Colonic mucosa (tissue), 4 donors: ENCODE data around the gene GNAQ. TPM values are rescaled to one million over a fixed set of nuclear protein-coding genes. Genes with fewer than 3 reads are reported as not detected.

Experiments
- DNase-seq: peaks from one replicate; pipeline ENCODE4 v3.0.0-alpha.2; 2020
- H3K27ac ChIP-seq: fragments of 200-600 bp; one replicate; pipeline ENCODE4 v1.8.0; 2021
- H3K27me3 ChIP-seq: fragments of 200-600 bp; one replicate; pipeline ENCODE4 v1.8.0; 2021
- H3K36me3 ChIP-seq: fragments of 200-600 bp; one replicate; pipeline ENCODE4 v1.8.0; 2021
- H3K4me1 ChIP-seq: fragments of 200-600 bp; one replicate; pipeline ENCODE4 v1.8.0; 2021; ENCODE audit warnings: mild to moderate bottlenecking
- H3K4me3 ChIP-seq: fragments of 200-600 bp; one replicate; pipeline ENCODE4 v1.8.0; 2021
- H3K9ac ChIP-seq, 2 donors: one replicate each; pipeline ENCODE4 v1.7.0; 2013; ENCODE audit warnings: control low read depth in 2 of 2, low read depth in 2 of 2, low read length in 2 of 2
- H3K9me3 ChIP-seq: fragments of 200-600 bp; one replicate; pipeline ENCODE4 v1.8.0; 2021
- intact Hi-C: fragments of 100-400 bp; cut with DNase I; formaldehyde crosslinking; loops from one replicate; pipeline ENCODE4 v1.14.1; 2022
- total RNA-seq, 2 donors: library from RNA; stranded (reverse); fragmentation: NEBNext Ultra II Directional in 1 of 2; extraction: Animal tissue kit (Norgen Biotek cat#: 25700) in 1 of 2; gene quantifications; one replicate each; pipeline ENCODE4 v1.2.1, GENCODE V29; 2021
- TF ChIP-seq, protein P1 (sequence below): fragments of 200-600 bp; IDR thresholded peaks from one replicate; pipeline ENCODE4 v1.8.0; 2022; ENCODE audit warnings: antibody characterized with exemption, mild to moderate bottlenecking
- donor health status: healthy.
- donor health status: DM: no; HTN: no; CAD: no.
- donor health status: DM: no; HTN: no; CAD: no.

Gene GNAQ
- total RNA-seq, 2 donors from 2014 or later: 75.6 to 105 TPM

DNA sequence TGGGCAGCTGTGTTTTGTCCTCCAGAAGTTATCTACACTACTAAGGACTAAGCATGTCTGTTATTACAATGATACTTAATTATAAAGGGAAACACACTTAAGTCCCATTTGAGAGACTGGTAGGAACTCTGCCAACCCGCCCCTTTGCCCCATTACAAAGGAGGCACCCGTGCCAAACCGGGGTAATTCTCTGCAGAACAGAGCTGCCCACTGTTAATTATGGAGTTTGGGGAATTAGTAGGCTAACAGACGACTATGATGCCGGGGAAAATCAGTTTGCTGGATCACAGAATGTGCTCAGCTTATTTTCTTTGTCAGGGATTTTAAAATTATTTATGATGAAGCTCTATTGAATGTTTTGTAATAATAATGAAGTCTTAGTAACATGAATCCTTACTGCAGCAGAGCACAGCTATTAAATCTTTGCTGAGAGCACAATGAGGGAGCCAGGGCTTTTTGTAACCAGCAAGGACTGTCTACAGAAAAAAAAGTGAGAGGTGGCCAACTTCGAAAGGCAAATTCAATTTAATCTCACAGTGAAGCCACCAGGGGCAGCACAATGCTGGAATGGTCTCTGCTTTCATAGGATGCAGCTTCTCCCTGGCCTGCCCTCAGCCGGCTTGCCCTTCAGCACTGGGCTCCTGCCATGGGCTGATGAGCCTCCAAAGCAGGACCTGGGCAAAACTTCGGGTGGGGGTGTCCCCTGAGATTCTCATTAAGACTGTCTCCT lies 134.5 kb downstream of the GNAQ start:
- H3K27me3 ChIP-seq: no peaks in the 10 kb centered on the region
- no peak overlapping the region for H3K27ac ChIP-seq
- H3K36me3 ChIP-seq: no peaks in the 10 kb centered on the region
- DNase-seq: no peak
- no peaks in the 10 kb centered on the region for H3K9me3 ChIP-seq
- TF ChIP-seq, protein P1, sequence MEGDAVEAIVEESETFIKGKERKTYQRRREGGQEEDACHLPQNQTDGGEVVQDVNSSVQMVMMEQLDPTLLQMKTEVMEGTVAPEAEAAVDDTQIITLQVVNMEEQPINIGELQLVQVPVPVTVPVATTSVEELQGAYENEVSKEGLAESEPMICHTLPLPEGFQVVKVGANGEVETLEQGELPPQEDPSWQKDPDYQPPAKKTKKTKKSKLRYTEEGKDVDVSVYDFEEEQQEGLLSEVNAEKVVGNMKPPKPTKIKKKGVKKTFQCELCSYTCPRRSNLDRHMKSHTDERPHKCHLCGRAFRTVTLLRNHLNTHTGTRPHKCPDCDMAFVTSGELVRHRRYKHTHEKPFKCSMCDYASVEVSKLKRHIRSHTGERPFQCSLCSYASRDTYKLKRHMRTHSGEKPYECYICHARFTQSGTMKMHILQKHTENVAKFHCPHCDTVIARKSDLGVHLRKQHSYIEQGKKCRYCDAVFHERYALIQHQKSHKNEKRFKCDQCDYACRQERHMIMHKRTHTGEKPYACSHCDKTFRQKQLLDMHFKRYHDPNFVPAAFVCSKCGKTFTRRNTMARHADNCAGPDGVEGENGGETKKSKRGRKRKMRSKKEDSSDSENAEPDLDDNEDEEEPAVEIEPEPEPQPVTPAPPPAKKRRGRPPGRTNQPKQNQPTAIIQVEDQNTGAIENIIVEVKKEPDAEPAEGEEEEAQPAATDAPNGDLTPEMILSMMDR: no peak
- intact Hi-C loops: no loop called here
- H3K9ac ChIP-seq: no peak overlapping the region
- H3K4me3 ChIP-seq: no peak overlapping the region
- no peaks in the 10 kb centered on the region for H3K4me1 ChIP-seq

DNA sequence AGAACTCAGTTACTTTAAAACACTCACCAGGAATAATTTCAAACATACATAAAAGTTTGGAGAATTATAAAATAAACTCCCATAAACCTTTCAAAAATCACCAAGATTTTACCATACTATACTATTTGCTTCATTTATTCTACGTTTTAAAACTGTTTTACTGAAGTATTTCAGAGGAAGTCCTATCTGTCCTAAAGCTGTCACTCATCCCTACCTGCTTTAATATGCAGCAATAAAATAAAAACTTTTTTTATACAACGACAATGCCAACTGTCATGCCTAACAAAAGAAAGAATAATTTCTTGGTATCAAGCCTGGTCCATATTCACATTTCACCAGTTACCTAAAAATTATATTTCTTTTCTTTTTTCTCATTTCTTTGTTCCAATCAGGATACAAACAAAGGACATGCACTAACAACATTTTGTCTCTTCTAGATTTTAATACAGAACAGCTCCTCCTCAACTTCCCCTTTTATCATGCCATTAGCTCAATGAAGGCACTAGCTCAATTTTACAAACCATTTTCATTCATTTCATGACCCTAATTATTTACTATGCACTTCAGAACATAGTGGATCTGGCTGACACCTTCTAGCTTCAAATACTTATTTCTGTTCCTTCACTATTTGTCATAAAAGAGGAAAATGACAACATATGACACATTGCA lies 135.2 kb downstream of the GNAQ start:
- H3K27me3 ChIP-seq: no peaks in the 10 kb centered on the region
- H3K9me3 ChIP-seq: no peaks in the 10 kb centered on the region
- no peaks in the 10 kb centered on the region for H3K36me3 ChIP-seq
- DNase-seq: no peak
- H3K9ac ChIP-seq: no peak overlapping the region
- intact Hi-C loops: no loop called here
- TF ChIP-seq, protein P1: no peak
- no peak overlapping the region for H3K27ac ChIP-seq
- H3K4me3 ChIP-seq: no peak overlapping the region
- no peaks in the 10 kb centered on the region for H3K4me1 ChIP-seq

DNA sequence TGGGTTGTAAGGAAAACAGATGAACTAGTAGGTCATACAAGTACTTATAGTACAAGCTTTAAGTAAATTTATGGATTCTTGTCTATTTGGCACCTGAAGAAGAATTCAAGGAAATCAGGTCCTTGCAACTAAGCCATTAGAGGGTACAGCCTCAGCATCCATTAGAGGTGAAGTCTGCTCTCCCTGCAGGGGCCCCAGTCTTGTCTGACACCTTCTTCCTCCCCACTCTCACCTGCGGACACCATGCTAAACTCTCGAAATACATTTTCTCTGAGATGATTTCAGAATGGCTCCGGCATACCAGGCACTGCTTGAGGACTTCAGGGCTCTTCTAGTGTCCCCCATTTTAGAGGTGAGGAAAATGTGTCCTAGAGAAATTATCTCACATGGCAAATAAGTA lies 137.9 kb downstream of the GNAQ start:
- Histone ChIP-seq H3K9ac (no peak overlapping the region), H3K4me3 (no peak overlapping the region), H3K27ac (no peak overlapping the region), H3K36me3 (no peaks in the 10 kb centered on the region), H3K27me3 (no peaks in the 10 kb centered on the region), H3K4me1 (no peaks in the 10 kb centered on the region), H3K9me3 (no peaks in the 10 kb centered on the region)
- TF ChIP-seq, protein P1: no peak
- no peak for DNase-seq
- intact Hi-C loops: no loop called here

DNA sequence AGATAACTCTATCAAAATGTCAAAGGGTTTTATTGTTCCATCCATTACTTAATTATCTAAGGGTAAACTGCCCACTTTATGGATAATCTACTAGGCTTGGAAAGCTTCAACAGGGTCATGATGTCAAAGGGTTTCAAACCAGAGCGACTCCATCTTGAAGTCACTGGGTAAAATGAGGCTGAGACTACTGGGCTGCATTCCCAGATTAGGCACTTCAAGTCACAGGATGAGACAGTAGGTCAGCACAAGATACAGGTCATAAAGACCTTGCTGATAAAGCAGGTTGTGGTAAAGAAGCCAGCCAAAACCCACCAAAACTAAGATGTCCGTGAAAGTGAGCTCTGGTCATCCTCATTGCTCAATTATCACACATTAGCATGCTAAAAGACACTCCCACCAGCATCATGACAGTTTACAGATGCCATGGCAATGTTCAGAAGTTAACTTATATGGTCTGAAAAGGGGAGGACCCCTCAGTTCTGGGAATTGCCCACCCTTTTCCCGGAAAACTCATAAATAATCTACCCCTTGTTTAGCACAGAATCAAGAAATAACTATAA lies 138.6 kb downstream of the GNAQ start:
- H3K4me1 ChIP-seq: no peaks in the 10 kb centered on the region
- no peak overlapping the region for H3K9ac ChIP-seq
- H3K9me3 ChIP-seq: no peaks in the 10 kb centered on the region
- H3K36me3 ChIP-seq: no peaks in the 10 kb centered on the region
- intact Hi-C loops: no loop called here
- H3K4me3 ChIP-seq: no peak overlapping the region
- TF ChIP-seq, protein P1: no peak
- H3K27me3 ChIP-seq: no peaks in the 10 kb centered on the region
- no peak overlapping the region for H3K27ac ChIP-seq
- DNase-seq: no peak

DNA sequence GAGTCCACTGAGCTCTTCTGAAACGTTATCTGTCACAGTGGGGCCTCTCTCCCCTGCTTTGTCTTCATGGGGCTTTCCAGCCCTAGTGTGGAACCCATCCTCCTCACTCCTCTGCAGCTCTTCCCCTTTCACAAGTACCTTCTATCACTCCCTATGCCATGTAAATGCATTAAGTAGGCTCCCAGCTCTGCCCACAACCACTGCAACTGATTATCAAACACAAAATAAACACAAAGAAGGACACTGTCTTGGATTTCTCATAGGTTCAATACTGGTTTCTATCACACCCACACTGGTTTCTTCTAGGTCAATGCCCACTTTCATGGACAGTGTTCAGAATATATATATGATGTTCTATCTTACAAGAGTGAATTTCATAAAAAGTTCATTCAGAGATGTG lies 139.4 kb downstream of the GNAQ start:
- Histone ChIP-seq H3K4me1 (no peaks in the 10 kb centered on the region), H3K9ac (no peak overlapping the region), H3K27ac (no peak overlapping the region), H3K27me3 (no peaks in the 10 kb centered on the region), H3K36me3 (no peaks in the 10 kb centered on the region), H3K4me3 (no peak overlapping the region), H3K9me3 (no peaks in the 10 kb centered on the region)
- DNase-seq: no peak
- TF ChIP-seq, protein P1: no peak
- intact Hi-C loops: no loop called here
